Measurements from ENCODE around the gene EPHA7.

Gene EPHA7

DNA sequence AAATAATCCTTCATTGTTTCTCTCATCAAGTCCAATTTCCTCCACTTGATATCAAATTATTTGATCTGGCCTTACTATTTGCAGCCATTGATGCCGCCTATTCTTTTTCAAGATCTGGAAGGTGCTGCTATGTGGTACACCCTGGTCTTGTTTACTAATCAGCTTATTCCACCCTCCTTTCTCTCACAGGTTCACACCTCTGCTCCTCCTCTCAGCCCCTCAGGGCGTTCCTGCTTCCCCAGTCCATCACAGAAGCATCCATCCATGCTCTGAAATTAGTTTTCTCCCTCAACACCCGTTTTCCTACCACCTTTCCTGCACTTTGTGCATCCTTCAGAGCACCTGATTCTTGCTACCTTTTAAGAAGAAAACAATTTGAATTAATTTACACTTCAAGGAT, 183.6 kb downstream of the EPHA7 start:
- no peak for DNase-seq

GRCh38 chr6:93226822-93227221, 192.5 kb downstream of the EPHA7 start:
- DNase-seq, result no peak

- no peak for DNase-seq
Measured at GRCh38 chr6:93222071-93222851, 197.1 kb downstream of the EPHA7 start.

DNA sequence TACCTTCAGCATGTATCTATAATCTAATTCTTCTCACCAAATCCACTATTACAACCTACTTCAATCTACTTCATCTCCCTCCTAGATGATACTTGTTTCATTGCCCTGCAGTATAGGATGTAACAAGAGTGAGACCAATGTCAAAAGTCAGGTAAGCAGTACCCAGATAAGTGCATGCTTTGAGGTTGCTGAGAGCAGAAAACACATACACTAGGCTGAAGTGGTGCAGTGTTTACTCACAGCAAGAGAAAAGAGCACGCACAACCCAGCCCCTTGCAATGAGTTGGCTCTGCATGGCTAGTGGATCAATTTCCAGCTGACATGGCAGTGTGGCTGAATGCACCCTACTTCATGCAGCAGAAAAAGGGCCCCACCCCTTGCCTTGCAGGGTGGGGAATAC, 199.9 kb downstream of the EPHA7 start:
- no peak for DNase-seq

GRCh38 chr6:93218096-93218495, 201.3 kb downstream of the EPHA7 start:
- DNase-seq, result no peak

DNA sequence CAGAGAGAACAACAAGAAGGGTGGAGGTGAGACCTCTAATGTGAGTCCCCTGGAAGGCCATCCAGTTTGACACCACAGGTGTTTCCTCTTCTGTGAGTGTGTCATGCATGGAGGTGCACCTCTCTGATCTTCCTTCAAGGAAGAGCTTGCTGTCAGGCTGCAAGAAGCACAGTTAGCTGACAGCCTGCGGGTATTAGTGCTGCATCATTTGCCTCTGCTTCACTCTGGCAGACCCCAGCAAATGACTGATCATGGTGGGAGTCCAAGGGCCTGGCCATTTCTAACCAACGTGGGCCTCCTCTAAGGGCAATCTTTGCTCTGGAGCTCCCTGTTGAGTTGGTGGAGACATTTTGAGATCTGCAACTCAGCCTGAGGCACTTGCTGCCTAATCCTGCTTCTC, 206.3 kb downstream of the EPHA7 start:
- DNase-seq, result no peak

- DNase-seq, result no peak
Measured at GRCh38 chr6:93210908-93211307, 208.5 kb downstream of the EPHA7 start.

GRCh38 chr6:93209358-93209757, 210.0 kb downstream of the EPHA7 start:
- DNase-seq, result no peak

DNA sequence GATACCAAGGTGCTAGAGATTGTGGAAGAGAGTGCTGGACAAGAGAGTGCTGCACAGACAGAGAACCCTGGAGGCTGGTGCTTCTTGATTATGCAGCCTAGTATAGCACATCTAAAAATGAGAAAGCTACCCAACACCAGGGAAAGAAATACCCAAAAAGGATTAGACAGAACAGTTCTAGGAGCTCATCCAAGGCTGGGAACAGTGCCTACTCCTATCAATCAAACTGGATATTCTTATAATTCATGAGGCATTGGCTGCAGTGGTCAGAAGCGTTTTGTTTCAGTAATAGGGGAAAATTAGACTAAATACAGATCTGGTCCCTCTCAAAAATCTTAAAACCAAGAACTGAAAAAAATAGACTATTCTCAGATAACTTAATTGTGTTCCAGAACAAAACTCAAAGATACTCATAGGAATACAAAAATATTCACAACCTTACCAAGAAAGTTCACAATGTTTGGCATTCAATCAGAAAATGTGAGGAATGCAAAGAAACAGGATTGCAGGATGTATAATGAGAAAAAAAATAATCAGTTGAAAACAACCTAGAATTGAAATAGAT, 222.9 kb downstream of the EPHA7 start:
- no peak for DNase-seq

DNA sequence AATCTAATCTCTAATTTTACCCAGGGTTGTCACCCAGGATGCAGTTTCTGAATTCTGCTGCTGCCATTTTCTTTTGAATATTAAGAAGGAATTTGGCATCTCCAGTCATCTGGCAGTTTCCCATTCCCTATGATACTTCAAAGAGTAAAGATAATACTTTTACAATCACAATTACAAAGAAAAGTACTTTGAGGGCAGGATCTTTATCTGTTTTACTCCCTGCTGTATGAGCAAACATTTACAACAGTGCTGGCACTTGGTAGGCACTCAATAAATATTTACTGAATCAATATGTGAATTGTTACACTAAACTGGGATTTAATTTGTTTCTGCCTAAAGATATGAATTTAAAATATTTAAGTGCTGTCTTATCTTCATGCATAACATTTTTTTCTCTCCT, 224.9 kb downstream of the EPHA7 start:
- no peak for DNase-seq

GRCh38 chr6:93193868-93194267, 225.5 kb downstream of the EPHA7 start:
- no peak for DNase-seq

Measured in NCI-H1092 treated with DMSO at 0.1 percent for 48 hours (cell line).